Esophagus muscularis mucosa (tissue), 4 donors: ENCODE results near the gene PCK1. TPM values are rescaled to one million over a fixed set of nuclear protein-coding genes. Genes with fewer than 3 reads are reported as not detected.

Experiments
- DNase-seq: peaks from one replicate; pipeline ENCODE4 v3.0.0-alpha.2; 2017; ENCODE audit errors: extremely low spot score
- H3K27ac ChIP-seq, 4 donors: fragments of 200-600 bp; sonication (generic); replicated peaks in 1 of 4; 1 replicate in 3 of 4; 2 replicates in 1 of 4; pipeline ENCODE4 v1.5.1; 2016 to 2019; ENCODE audit warnings: mild to moderate bottlenecking in 1 of 4
- H3K27me3 ChIP-seq, 4 donors: fragments of 200-600 bp; sonication (generic); one replicate each; pipeline versions ENCODE4 v1.5.1 to v1.6.0; 2016 to 2019
- H3K36me3 ChIP-seq, 4 donors: fragments of 200-600 bp; sonication (generic); one replicate each; pipeline ENCODE4 v1.5.1; 2016 to 2019
- H3K4me1 ChIP-seq, 4 donors: fragments of 200-600 bp; sonication (generic); one replicate each; pipeline ENCODE4 v1.5.1; 2016 to 2019
- H3K4me3 ChIP-seq, 4 donors: fragments of 200-600 bp; sonication (generic); 1 replicate in 2 of 4; 2 replicates in 2 of 4; pipeline ENCODE4 v1.5.1; 2016 to 2019; ENCODE audit warnings: mild to moderate bottlenecking in 4 of 4, moderate library complexity in 1 of 4
- H3K9me3 ChIP-seq, 4 donors: fragments of 200-600 bp; sonication (generic); 1 replicate in 3 of 4; 2 replicates in 1 of 4; pipeline ENCODE4 v1.5.1; 2016 to 2019
- CTCF ChIP-seq, 3 experiments: fragments of 200-600 bp in 2 of 3; fragments of 450-650 bp in 1 of 3; sonication (generic) in 2 of 3; IDR thresholded peaks; one replicate each; pipeline ENCODE4 v1.5.1; 2017 to 2019; ENCODE audit warnings: antibody characterized with exemption in 3 of 3, mild to moderate bottlenecking in 2 of 3, moderate library complexity in 1 of 3
- EP300 ChIP-seq: sonication (generic); formaldehyde crosslinking; IDR thresholded peaks from one replicate; pipeline ENCODE4 v1.6.1; 2017; ENCODE audit warnings: antibody characterized with exemption
- POLR2A ChIP-seq: fragments of 450-650 bp; IDR thresholded peaks from one replicate; pipeline ENCODE4 v1.6.1; 2017; ENCODE audit warnings: antibody characterized with exemption, moderate library complexity, mild to moderate bottlenecking, low read depth
- POLR2AphosphoS5 ChIP-seq, 2 donors: sonication (generic); formaldehyde crosslinking; IDR thresholded peaks; one replicate each; pipeline ENCODE4 v1.6.1; 2017; ENCODE audit warnings: antibody characterized with exemption in 2 of 2
- WGBS: methylation state at CpG from one replicate; pipeline ENCODE4 v1.1.5; 2018; 5-methylcytosine and 5-hydroxymethylcytosine counted together
- intact Hi-C: fragments of 100-400 bp; cut with DNase I; formaldehyde crosslinking; loops from one replicate; pipeline ENCODE4 v1.15.1; 2023
- total RNA-seq, 4 donors: library from RNA; depleted of rRNA; stranded (reverse); fragments of >200 nt; gene quantifications; one replicate each; pipeline versions ENCODE4 v1.1.0 to v1.2.1, GENCODE V29; 2016

Gene PCK1
- total RNA-seq, 4 donors from 2014 or later = under 0.01 to 0.63 (median 0.06) TPM; not detected in 1

DNA sequence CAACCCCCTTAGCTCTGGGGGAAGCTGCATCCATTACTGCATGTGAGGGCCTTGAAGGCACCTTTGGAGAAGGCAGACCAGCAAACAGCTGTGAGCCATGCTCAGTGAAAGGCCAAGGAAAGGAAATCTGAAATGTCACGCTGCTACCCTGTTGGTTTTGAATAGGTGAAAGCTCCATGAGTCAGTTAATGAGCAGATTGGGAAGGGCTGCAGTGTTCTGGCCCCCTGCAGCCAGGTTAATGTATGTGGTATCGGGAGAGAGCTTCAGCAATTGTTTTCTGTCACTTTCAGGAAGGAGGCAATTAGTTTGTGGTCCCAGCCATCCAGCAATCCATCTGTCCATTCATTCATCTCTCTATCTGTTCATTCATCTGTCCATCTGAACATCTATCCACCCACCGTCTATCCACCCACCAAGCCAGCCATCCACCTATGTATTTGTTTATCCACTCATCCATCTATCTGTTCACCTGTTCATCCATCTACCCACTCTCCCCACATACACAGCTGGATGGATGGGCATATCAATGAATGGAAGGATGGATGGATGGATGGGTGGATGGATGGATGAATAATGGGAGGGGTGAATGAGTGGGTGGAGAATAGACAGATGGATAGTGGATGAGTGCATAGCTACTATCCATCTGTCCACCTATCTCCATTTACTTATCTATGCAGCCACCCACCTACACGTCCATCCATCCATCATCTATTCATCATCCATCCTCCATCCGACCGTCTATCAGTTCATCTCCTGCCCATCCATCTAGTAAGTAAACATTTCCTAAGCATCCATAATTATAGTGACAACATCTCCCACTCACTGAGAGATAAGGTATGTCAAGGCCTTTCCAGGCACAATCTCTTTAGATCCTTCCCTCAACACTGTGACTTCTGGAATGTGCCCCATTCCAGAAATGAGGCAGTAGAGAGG lies 16.0 kb downstream of the PCK1 start:
- Histone ChIP-seq H3K27ac (no peak overlapping the region), H3K27me3 (peaks cover 0 to 32% (median 0%) of the 10 kb centered on the region in 4 donors), H3K4me3 (no peak overlapping the region), H3K36me3 (no peaks in the 10 kb centered on the region), H3K9me3 (no peaks in the 10 kb centered on the region), H3K4me1 (peaks cover 0 to 27% (median 23%) of the 10 kb centered on the region in 4 donors)
- WGBS = 77% methylated on average over 6 of the region's 6 CpGs
- intact Hi-C loops = no loop called here
- DNase-seq = no peak
- TF ChIP-seq POLR2AphosphoS5 (IDR thresholded peaks at IDR 0.05) (no peak), CTCF (IDR thresholded peaks at IDR 0.05) (no peak), POLR2A (no peak), EP300 (no peak)

- no peak for DNase-seq
Measured at GRCh38 chr20:57577679-57578475, 17.0 kb downstream of the PCK1 start.

GRCh38 chr20:57578476-57579165 lies 17.7 kb downstream of the PCK1 start:
- peaks cover 2 to 44% (median 40%) of the 10 kb centered on the region in 4 donors for H3K4me1 ChIP-seq
- intact Hi-C loops = no loop called here
- H3K27me3 ChIP-seq = peaks cover 0 to 38% (median 0%) of the 10 kb centered on the region in 4 donors
- no peak overlapping the region for H3K27ac ChIP-seq
- H3K36me3 ChIP-seq = no peaks in the 10 kb centered on the region
- 74% methylated on average over 4 of the region's 10 CpGs for WGBS
- DNase-seq = no peak
- TF ChIP-seq POLR2AphosphoS5 (IDR thresholded peaks at IDR 0.05) = no peak
- no peak for TF ChIP-seq CTCF (IDR thresholded peaks at IDR 0.05)
- TF ChIP-seq EP300 = no peak
- TF ChIP-seq POLR2A = no peak
- no peak overlapping the region for H3K4me3 ChIP-seq
- no peaks in the 10 kb centered on the region for H3K9me3 ChIP-seq

More at GRCh38 chr20:57577679-57578475, 17.0 kb downstream of the PCK1 start:
- no peak for TF ChIP-seq POLR2AphosphoS5 (IDR thresholded peaks at IDR 0.05)
- TF ChIP-seq POLR2A = no peak
- no peak for TF ChIP-seq CTCF (IDR thresholded peaks at IDR 0.05)
- no peak for TF ChIP-seq EP300
- WGBS = 86% methylated on average over 10 of the region's 10 CpGs
- no peaks in the 10 kb centered on the region for H3K36me3 ChIP-seq
- H3K27ac ChIP-seq = no peak overlapping the region
- H3K27me3 ChIP-seq = peaks cover 0 to 32% (median 0%) of the 10 kb centered on the region in 4 donors
- no peaks in the 10 kb centered on the region for H3K9me3 ChIP-seq
- H3K4me1 ChIP-seq = peaks cover 0 to 37% (median 33%) of the 10 kb centered on the region in 4 donors
- H3K4me3 ChIP-seq = no peak overlapping the region
- intact Hi-C loops = no loop called here

DNA sequence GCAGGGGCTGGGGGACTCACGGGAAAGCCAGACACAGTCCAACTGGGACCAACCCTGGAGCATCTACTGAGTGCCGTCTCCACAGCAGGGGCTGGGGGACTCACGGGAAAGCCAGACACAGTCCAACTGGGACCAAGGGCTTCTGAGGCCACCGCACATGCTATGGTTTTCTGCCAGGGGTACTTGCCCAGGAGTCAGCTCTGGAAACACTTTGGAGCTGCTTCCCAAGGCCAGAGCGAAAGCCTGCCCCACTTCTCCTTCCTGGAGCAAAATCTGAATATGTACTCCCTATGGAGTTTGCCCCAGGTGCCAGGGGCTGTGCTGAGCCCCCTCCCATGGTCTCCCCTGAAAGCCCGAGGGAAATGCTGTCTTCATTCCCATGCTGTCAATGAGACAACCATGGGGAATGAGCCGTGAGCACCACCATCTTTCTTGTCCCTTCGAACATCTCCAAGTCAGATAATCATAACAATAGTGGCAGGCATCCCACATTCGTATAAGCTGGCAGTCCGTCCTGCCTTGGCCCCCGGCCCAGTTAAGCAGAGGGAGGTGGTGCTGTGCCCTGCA lies 18.5 kb downstream of the PCK1 start:
- H3K4me3 ChIP-seq = no peak overlapping the region
- H3K36me3 ChIP-seq = no peaks in the 10 kb centered on the region
- H3K27ac ChIP-seq = peak overlapping the region in 1 of 4 donors; percentile 31
- no peak for DNase-seq
- H3K4me1 ChIP-seq = peaks cover 2 to 44% (median 40%) of the 10 kb centered on the region in 4 donors
- TF ChIP-seq CTCF (IDR thresholded peaks at IDR 0.05) (no peak), POLR2A (no peak), EP300 (no peak), POLR2AphosphoS5 (IDR thresholded peaks at IDR 0.05) (no peak)
- H3K27me3 ChIP-seq = peaks cover 0 to 40% (median 0%) of the 10 kb centered on the region in 4 donors
- intact Hi-C loops = no loop called here
- H3K9me3 ChIP-seq = no peaks in the 10 kb centered on the region
- WGBS = 57% methylated on average over 8 of the region's 11 CpGs
